Tibial nerve (tissue), 3 donors: ENCODE measurements around the gene SLC30A1.

Experiments used
- POLR2A ChIP-seq, 2 donors: fragments of 450-650 bp; IDR thresholded peaks; one replicate each; pipeline ENCODE4 v1.6.1; 2017; ENCODE audit warnings: antibody characterized with exemption in 2 of 2, mild to moderate bottlenecking in 2 of 2, moderate library complexity in 2 of 2
- TF ChIP-seq, protein P1 (sequence below), 5 experiments: fragments of 200-600 bp in 3 of 5; fragments of 450-650 bp in 2 of 5; sonication (generic) in 3 of 5; IDR thresholded peaks; one replicate each; pipeline ENCODE4 v1.5.1; 2016 to 2019; ENCODE audit warnings: antibody characterized with exemption in 5 of 5, mild to moderate bottlenecking in 3 of 5, moderate library complexity in 2 of 5

DNA sequence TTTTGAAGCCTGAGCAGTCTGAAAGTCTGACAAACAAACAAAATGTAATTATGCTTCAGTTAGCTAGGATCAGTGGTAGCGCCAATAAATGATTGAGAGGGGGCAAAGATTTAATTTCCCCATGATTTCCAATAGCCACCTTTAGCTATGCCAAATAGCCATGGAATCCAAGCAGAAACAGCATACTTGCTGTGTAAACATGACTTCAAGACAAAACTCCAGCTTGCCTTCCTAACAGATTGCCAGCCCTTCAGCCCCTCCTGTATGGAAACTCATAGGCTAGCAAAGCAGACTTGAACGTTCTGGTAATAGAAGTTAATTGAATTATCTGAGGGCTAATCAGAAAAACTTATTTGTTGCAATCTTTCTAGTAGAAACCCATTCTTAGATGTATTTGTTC lies 25.6 kb upstream of the SLC30A1 start:
- TF ChIP-seq, protein P1, sequence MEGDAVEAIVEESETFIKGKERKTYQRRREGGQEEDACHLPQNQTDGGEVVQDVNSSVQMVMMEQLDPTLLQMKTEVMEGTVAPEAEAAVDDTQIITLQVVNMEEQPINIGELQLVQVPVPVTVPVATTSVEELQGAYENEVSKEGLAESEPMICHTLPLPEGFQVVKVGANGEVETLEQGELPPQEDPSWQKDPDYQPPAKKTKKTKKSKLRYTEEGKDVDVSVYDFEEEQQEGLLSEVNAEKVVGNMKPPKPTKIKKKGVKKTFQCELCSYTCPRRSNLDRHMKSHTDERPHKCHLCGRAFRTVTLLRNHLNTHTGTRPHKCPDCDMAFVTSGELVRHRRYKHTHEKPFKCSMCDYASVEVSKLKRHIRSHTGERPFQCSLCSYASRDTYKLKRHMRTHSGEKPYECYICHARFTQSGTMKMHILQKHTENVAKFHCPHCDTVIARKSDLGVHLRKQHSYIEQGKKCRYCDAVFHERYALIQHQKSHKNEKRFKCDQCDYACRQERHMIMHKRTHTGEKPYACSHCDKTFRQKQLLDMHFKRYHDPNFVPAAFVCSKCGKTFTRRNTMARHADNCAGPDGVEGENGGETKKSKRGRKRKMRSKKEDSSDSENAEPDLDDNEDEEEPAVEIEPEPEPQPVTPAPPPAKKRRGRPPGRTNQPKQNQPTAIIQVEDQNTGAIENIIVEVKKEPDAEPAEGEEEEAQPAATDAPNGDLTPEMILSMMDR (IDR thresholded peaks at IDR 0.05): no peak
- TF ChIP-seq POLR2A (IDR thresholded peaks at IDR 0.05): no peak
